ENCODE measurements around the gene NPAS3.

Gene NPAS3

GRCh38 chr14:32947081-32947480 lies 8.4 kb downstream of the NPAS3 start:
- no peaks in the 10 kb centered on the region for H3K36me3 Mint-ChIP-seq (ENCODE audit: low read depth)
- H3K4me1 Mint-ChIP-seq: no peaks in the 10 kb centered on the region
- H3K4me3 Mint-ChIP-seq: no peak overlapping the region
- H3K9me3 Mint-ChIP-seq: no peaks in the 10 kb centered on the region
- peaks cover 21% of the 10 kb centered on the region for H3K27me3 Mint-ChIP-seq (ENCODE audit: low read depth)
- TF ChIP-seq, protein P1, sequence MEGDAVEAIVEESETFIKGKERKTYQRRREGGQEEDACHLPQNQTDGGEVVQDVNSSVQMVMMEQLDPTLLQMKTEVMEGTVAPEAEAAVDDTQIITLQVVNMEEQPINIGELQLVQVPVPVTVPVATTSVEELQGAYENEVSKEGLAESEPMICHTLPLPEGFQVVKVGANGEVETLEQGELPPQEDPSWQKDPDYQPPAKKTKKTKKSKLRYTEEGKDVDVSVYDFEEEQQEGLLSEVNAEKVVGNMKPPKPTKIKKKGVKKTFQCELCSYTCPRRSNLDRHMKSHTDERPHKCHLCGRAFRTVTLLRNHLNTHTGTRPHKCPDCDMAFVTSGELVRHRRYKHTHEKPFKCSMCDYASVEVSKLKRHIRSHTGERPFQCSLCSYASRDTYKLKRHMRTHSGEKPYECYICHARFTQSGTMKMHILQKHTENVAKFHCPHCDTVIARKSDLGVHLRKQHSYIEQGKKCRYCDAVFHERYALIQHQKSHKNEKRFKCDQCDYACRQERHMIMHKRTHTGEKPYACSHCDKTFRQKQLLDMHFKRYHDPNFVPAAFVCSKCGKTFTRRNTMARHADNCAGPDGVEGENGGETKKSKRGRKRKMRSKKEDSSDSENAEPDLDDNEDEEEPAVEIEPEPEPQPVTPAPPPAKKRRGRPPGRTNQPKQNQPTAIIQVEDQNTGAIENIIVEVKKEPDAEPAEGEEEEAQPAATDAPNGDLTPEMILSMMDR (IDR thresholded peaks at IDR 0.05; ENCODE audit: unreplicated experiment in 3 of 3): no peak
- no peak overlapping the region for H3K27ac Mint-ChIP-seq

- H3K36me3 Mint-ChIP-seq (ENCODE audit: low read depth): no peaks in the 10 kb centered on the region
- H3K4me1 Mint-ChIP-seq: no peaks in the 10 kb centered on the region
- H3K9me3 Mint-ChIP-seq: no peaks in the 10 kb centered on the region
- TF ChIP-seq, protein P1 (IDR thresholded peaks at IDR 0.05; ENCODE audit: unreplicated experiment in 3 of 3): no peak
- H3K27ac Mint-ChIP-seq: no peak overlapping the region
- peaks cover 15% of the 10 kb centered on the region for H3K27me3 Mint-ChIP-seq (ENCODE audit: low read depth)
- H3K4me3 Mint-ChIP-seq: no peak overlapping the region
Measured at GRCh38 chr14:32947792-32948191, 9.1 kb downstream of the NPAS3 start.

- TF ChIP-seq, protein P1 (IDR thresholded peaks at IDR 0.05; ENCODE audit: unreplicated experiment in 3 of 3): no peak
- Mint-ChIP-seq H3K27me3 (ENCODE audit: low read depth) (peaks cover 4% of the 10 kb centered on the region), H3K27ac (no peak overlapping the region), H3K9me3 (no peaks in the 10 kb centered on the region), H3K4me3 (no peak overlapping the region), H3K36me3 (ENCODE audit: low read depth) (no peaks in the 10 kb centered on the region), H3K4me1 (no peaks in the 10 kb centered on the region)
Measured at GRCh38 chr14:32950584-32950983, 11.9 kb downstream of the NPAS3 start.

- Mint-ChIP-seq H3K4me1 (no peaks in the 10 kb centered on the region), H3K4me3 (no peak overlapping the region), H3K9me3 (no peaks in the 10 kb centered on the region), H3K27me3 (ENCODE audit: low read depth) (no peaks in the 10 kb centered on the region), H3K36me3 (ENCODE audit: low read depth) (peaks cover 3% of the 10 kb centered on the region), H3K27ac (no peak overlapping the region)
- TF ChIP-seq, protein P1 (IDR thresholded peaks at IDR 0.05; ENCODE audit: unreplicated experiment in 3 of 3): no peak
Measured at GRCh38 chr14:32967421-32967820, 28.7 kb downstream of the NPAS3 start.

- H3K9me3 Mint-ChIP-seq: no peaks in the 10 kb centered on the region
- TF ChIP-seq, protein P1 (IDR thresholded peaks at IDR 0.05; ENCODE audit: unreplicated experiment in 3 of 3): no peak
- H3K4me3 Mint-ChIP-seq: no peak overlapping the region
- H3K36me3 Mint-ChIP-seq (ENCODE audit: low read depth): peaks cover 3% of the 10 kb centered on the region
- no peaks in the 10 kb centered on the region for H3K27me3 Mint-ChIP-seq (ENCODE audit: low read depth)
- H3K27ac Mint-ChIP-seq: no peak overlapping the region
- no peaks in the 10 kb centered on the region for H3K4me1 Mint-ChIP-seq
Measured at GRCh38 chr14:32968972-32969544, 30.4 kb downstream of the NPAS3 start.

GRCh38 chr14:32977913-32978312 lies 39.2 kb downstream of the NPAS3 start:
- Mint-ChIP-seq H3K36me3 (ENCODE audit: low read depth) (no peaks in the 10 kb centered on the region), H3K27ac (no peak overlapping the region), H3K27me3 (ENCODE audit: low read depth) (peaks cover 3% of the 10 kb centered on the region), H3K9me3 (no peaks in the 10 kb centered on the region), H3K4me3 (no peak overlapping the region), H3K4me1 (peaks cover 7% of the 10 kb centered on the region)
- TF ChIP-seq, protein P1 (IDR thresholded peaks at IDR 0.05; ENCODE audit: unreplicated experiment in 3 of 3): no peak

All from nephron (organoid).